ENCODE results near the gene RXYLT1.

The RXYLT1 gene

DNA sequence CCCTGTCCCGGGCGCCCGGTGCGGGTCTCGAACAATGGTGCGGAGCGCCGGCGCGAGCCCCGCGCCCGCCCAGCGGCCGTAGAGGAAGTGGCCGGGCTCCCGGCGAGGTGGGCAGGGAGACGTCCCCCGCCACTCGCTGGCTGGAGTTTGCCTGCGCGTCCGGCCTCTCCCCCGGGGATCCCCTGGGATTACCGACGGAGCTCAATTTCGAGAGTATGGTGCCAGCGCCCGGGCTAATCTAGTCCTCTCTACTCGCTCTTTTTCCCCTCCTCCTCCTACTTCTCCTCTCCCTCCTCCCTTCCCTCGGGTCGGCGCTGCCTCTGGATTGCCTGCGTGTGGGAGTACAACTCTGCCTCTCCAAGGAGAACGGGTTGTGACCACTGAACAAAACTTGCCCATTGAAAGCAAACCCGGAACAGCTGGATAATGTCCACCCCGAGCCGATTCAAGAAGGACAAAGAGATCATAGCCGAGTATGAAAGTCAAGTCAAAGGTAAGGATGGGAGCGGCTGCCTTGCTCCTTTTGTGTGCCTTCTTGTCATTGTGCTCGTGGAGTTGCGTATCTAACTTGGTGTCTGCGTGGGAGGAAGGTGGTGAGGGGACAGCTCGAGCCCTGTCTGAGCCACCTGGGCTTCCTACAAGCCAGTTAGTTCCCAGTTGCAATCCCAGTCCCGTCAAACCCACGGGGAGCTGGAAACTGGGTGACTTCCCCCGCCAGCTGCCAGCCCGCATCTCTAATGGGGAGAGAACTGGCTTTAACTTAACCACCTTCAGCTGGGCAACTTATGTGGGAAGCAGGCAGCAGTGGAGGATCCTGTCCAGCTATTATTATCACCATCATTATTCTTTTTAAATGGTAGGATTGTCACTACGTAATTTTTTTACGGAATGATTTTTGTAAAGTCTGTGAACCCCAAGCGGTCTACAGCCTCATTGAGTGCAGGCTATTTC, 65.0 kb downstream of the RXYLT1 start, which contains the start of gene SRGAP1:
SRGAP1 (plus strand) TSS at position 310 of the 951 bp plus-strand sequence; CDS start at position 427, 117 bp downstream.
- DNase-seq = no peak

DNA sequence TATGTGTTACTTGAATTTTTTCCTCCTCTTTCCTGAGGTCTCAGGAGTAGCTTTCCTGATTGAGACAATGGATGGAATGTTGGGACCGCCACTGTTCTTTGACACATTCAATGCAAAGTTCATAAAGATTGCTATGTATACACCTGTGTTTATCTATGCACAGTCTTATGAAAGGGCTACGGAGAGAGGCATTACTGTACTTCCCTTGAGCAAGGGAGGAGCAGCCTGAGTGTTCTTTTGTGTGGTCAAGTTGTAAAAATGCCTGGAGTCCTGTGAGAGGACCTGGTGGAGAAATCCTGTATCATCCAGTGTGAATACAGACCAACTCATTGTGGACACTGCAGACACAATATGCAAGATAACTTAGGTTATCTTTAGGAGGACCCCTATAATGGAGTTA, 66.0 kb downstream of the RXYLT1 start:
- no peak for DNase-seq

DNA sequence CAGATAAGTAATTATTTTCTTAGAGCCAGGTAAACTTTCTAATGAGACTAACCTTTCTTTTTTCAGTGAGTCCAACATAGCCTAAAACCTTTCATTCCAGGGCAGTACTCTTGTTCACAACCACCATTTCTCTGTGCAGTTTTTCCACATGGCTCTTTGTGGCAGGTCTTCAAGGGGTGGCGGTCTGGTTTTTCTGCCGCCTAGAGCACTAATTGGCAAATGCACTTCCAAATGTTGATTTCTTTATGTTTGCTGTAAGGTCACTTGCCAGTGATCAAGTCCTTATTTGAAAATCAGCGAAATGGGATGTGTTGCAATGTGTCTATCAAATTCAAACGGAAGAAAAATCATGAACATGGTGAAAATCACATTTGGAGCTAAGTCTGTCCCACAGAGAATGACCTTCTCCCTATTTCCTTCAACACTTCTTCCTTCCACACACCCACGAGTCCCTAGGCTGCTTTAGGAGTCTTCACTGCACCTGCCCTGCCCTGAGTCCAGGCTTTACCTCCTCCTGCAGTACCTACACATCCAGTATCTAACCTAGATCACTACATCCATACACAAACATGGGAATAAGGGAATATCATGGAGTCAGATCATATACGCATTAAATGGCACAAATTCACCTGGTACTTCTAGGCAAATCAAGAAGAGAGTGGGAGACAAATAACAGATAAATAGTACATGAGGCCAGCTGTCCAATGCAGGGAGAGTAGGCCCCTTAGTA, 66.7 kb downstream of the RXYLT1 start:
- no peak for DNase-seq

DNA sequence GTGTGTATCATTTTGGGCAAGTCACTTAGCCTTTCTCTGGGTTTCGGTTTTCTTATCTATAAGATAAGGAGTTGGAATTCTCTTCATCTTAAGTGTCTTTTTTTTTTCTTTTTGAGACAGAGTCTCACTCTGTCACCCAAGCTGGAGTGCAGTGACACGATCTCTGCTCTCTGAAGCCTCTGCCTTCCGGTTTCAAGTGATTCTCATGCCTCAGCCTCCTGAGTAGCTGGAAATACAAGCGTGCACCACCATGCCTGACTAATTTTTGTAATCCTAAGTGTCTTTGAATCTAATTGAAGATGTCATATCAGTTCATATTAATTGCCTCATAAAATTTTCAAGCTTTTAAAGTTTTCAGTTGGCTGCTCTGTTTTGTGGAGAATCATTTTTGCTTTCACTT, 68.7 kb downstream of the RXYLT1 start:
- DNase-seq = no peak

DNA sequence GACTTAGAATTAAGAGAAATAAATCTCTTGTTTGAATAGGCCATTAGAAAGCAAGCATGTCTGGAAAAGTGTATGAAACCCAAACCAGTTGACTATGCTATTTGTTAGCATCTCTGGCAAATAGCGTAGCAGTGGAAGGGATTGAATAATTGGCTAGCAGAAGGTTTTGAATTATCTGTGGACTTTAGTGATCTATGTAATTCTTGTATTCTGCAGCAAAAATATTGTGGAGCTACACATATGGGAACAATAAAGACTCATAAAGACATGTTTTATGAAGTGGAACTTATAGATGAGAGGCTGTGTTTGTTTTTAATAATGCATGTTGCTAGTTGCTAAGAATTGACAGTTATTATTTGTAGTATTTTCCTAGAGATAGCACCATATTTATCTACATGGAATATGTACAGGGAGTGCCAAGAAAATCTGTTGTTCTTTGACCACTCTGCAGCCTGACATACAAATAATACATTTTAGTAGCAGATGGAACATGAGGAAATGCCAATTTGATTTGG, 69.5 kb downstream of the RXYLT1 start:
- no peak for DNase-seq

DNA sequence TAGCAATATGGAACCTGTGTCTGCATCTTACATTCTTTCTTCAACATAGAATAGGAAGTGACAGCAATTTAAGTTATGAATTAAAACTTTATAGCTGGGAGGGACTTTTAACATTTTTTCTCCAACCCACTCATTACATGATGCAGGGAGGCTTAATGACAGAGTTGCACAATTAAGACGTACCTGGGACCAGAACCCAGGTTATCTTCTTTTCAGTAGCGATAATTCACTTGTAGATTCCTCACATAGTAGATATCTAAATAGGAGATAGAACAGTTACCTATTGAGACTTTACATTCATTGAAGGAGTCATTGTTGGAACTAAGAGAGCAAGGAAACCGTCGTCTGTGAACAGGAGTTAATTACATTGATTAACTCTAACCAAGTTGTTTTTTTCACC, 69.9 kb downstream of the RXYLT1 start:
- DNase-seq = no peak

DNA sequence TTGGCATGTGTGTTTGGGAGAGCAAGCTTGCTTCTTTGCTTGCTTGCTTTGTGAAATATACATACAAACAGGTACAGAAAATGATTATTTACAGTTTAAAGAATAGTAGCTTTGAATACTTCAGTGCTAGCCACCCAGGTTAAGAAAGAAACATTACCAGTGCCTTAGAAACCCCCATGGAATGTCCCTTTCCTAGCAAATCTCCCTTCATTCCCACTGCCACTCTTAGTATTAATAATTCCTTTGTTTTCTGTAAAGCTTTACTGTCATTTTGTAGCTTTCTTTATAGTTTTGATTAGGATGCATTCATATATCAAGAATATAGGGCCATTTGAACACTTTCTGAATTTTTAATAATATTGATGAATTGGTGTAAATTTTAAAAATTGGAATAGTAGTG, 74.3 kb downstream of the RXYLT1 start:
- DNase-seq = no peak

DNA sequence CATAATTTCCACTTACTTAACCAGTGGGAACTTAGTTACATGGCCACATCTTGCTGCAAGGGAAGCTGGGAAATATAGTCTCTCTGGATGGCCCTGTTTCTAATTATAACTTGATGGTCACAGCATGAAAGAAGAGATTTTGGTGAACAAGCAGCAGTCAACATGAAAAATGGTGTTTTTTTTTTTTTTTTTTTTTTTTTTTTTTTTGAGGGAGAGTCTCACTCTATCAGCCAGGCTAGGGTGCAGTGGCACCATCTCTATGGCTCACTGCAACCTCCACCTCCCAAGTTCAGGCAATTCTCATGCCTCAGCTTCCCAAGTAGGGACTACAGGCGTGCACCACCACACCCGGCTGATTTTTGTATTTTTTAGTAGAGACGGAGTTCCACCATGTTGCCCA, 75.6 kb downstream of the RXYLT1 start:
- no peak for DNase-seq

DNA sequence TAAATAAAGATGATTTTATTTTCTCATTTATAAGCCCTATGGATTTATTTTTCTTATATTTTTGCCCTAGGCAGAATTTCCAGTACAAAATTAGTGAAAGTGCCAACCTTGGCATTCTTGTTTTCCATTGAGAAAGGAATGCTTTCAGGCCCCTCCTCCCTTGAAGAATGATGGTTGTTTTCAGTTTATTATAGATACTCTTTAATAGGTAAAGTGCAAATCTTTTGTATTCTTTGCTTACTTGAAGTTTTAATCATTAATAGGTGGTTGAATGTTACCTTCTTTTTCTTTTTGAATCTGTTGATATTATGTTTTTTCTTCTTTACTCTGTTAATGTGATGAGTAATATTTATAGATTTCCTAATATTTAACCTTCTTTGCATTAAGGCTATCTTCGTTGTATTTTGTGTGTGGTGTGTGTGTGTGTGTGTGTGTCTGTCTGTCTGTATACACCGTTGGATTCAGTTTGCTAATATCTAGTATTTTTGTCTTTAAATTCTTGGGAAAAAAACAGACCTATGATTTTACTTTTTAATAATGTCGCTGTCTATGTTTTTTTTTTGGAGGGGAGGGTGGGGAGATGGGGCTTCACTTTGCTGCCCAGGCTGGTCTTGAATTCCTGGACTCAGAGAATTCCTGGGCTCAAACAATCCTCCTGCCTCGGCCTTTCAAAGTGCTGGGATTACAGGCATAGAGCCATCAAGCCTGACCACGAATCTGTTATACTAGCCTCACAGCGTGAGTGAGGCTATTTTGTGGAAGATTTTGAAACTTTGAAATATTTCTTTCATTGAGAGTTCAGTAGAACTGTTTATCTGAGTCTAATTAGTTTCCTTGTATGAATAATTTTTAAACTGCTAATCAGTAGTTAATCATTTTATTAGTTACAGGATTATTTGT, 78.3 kb downstream of the RXYLT1 start:
- DNase-seq = no peak

Measured in stimulated activated CD4-positive, alpha-beta T cell treated with anti-CD3 and anti-CD28 coated beads, Interleukin-1b, Interleukin-23, amount 100 ng/mL, for 48 hours (primary cell).